Heart left ventricle (tissue), 16 donors: ENCODE results near the gene TRIM8. TPM values are rescaled to one million over a fixed set of nuclear protein-coding genes. Genes with fewer than 3 reads are reported as not detected.

Experiments
- ATAC-seq, 4 donors: fragments of 200-7000 bp; cut with Tn5 transposase; one replicate each; pipeline ENCODE4 v1.9.1; 2020 to 2022; ENCODE audit warnings: moderate library complexity in 4 of 4, mild to moderate bottlenecking in 3 of 4, moderate number of reproducible peaks in 1 of 4
- DNase-seq, 5 donors: peaks; one replicate each; pipeline ENCODE4 v3.0.0-alpha.2; 2020
- H3K27ac ChIP-seq, 12 donors: fragments of 200-600 bp; sonication (generic) in 4 of 12; one replicate each; pipeline versions ENCODE4 v1.5.0 to v1.8.0; 2016 to 2022; ENCODE audit warnings: mild to moderate bottlenecking in 2 of 12
- H3K27me3 ChIP-seq, 9 donors: fragments of 200-600 bp; sonication (generic) in 2 of 9; one replicate each; pipeline versions ENCODE4 v1.5.1 to v1.8.0; 2016 to 2022; ENCODE audit warnings: mild to moderate bottlenecking in 3 of 9
- H3K36me3 ChIP-seq, 9 donors: fragments of 200-600 bp; sonication (generic) in 2 of 9; one replicate each; pipeline versions ENCODE4 v1.5.0 to v1.8.0; 2018 to 2022; ENCODE audit warnings: mild to moderate bottlenecking in 2 of 9
- H3K4me1 ChIP-seq, 12 donors: fragments of 200-600 bp; sonication (generic) in 4 of 12; one replicate each; pipeline versions ENCODE4 v1.5.0 to v1.8.0; 2016 to 2022; ENCODE audit warnings: mild to moderate bottlenecking in 3 of 12
- H3K4me3 ChIP-seq, 12 donors: fragments of 200-600 bp; sonication (generic) in 4 of 12; one replicate each; pipeline versions ENCODE4 v1.5.0 to v1.8.0; 2017 to 2022; ENCODE audit warnings: mild to moderate bottlenecking in 9 of 12, moderate library complexity in 4 of 12
- H3K9me3 ChIP-seq, 12 donors: fragments of 200-600 bp; sonication (generic) in 4 of 12; one replicate each; pipeline versions ENCODE4 v1.5.0 to v1.8.0; 2016 to 2022; ENCODE audit warnings: mild to moderate bottlenecking in 1 of 12
- POLR2A ChIP-seq, 2 donors: fragments of 450-650 bp; IDR thresholded peaks; one replicate each; pipeline ENCODE4 v1.6.1; 2017; ENCODE audit warnings: antibody characterized with exemption in 2 of 2, mild to moderate bottlenecking in 2 of 2, moderate library complexity in 2 of 2
- WGBS, 4 donors: extraction: QIAGEN DNeasy Blood & Tissue Kit in 2 of 4; methylation state at CpG; one replicate each; pipeline versions ENCODE4 v1.1.5 to v1.1.7; 2013 to 2018; 5-methylcytosine and 5-hydroxymethylcytosine counted together
- intact Hi-C, 10 donors: fragments of 100-400 bp; cut with DNase I; formaldehyde crosslinking; loops; one replicate each; pipeline versions ENCODE4 v1.11.1 to v1.14.2; 2022
- polyA plus RNA-seq, 2 donors: library from polyadenylated mRNA; stranded (reverse); fragments of 200-250 nt; gene quantifications; one replicate each; pipeline ENCODE4 v1.2.3, GENCODE V29; 2013
- total RNA-seq, 9 donors: library from RNA; depleted of rRNA in 2 of 9; stranded (reverse); fragments of >200 nt in 2 of 9; fragmentation: NEBNext Ultra II Directional in 3 of 9; extraction: Animal tissue kit (Norgen Biotek cat#: 25700) in 3 of 9; gene quantifications; one replicate each; pipeline versions ENCODE4 v1.1.0 to v1.2.4, GENCODE V29; 2016 to 2023
- TF ChIP-seq, protein P1 (sequence below), 12 donors: fragments of 200-600 bp; sonication (generic) in 4 of 12; IDR thresholded peaks; one replicate each; pipeline versions ENCODE4 v1.5.0 to v1.8.0; 2018 to 2022; ENCODE audit warnings: antibody characterized with exemption in 12 of 12, mild to moderate bottlenecking in 5 of 12
- donor health status: ischemic (EF 13 %, LVEDD 7.1; RV severe dilation, severe dysfunction).
- donor health status: healthy with polysubstance abuse.
- donor health status: DM: no; HTN: yes; CAD: no.
- donor health status: DM: no; HTN: no; CAD: no.
- donor health status: ischemic (EF 25% LVEDD 6.9; RV normal size, moderate dysfunction).
- donor health status: ischemic (EF 25% LVEDD 5.7; RV mildly dilated, moderate dysfunction).
- donor health status: healthy.
- donor health status: DM: yes; HTN: yes; CAD: no.
- donor health status: ischemic (EF 35%, LVEDD 5.7; RV mildly dilated, moderate dysfunction).
- donor health status: nonischemic (EF 11% LVEDD 7.7; RV severe dilation, severe dysfunction).
- donor health status: DM: yes; HTN: yes; CAD: no.
- donor health status: PGD.
- donor health status: ischemic (EF 29% LVEDD 5.4; RV normal size, mild dysfunction).
- donor health status: nonischemic (EF 23%, LVEDD 6.1; RV moderate dilation, normal function).

Gene TRIM8
- total and polyA plus RNA-seq, 11 donors: 38.9 to 225 (median 102) TPM

DNA sequence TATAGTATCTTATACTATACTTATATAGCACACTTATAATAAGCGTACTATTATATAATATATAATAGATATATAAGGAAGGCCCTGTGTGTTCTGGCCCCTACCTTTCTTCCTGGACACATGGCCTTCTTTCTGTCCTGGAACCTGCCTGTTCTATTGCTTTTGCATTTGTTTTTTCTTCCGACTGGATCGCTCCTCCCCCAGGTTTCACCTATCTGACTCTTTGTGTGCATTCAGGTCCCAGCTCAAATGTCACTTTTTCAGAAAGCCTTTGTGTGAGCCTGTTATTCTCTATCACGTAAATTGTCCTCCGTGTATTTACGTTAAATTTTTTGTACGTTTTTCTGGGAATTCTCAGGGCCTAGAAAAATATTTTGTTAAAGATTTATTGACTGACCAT, 2.9 kb upstream of the TRIM8 start:
- no peak for TF ChIP-seq POLR2A (IDR thresholded peaks at IDR 0.05)
- no peaks in the 10 kb centered on the region for H3K27me3 ChIP-seq
- no peaks in the 10 kb centered on the region for H3K9me3 ChIP-seq
- 21 to 36% (median 33%) methylated on average over 7 of the region's 7 CpGs for WGBS, 4 donors
- no peaks in the 10 kb centered on the region for H3K36me3 ChIP-seq
- intact Hi-C loops: loop anchor here in 6 of 10 donors (5.0 to 10.0 kb wide), 4 partner anchors 44 to 143 kb away; partner anchors contain the start of genes ACTR1A (in 2 of the 6), SUFU (in 2 of the 6), ARL3 (in 1 of the 6) and SFXN2 (in 1 of the 6)
- peaks cover 0 to 15% (median 4%) of the 10 kb centered on the region in 12 donors for H3K4me1 ChIP-seq
- DNase-seq (peak in 1 of 5 donors; percentile 11), ATAC-seq (no peak)
- peak overlapping the region; percentile 86 to 100 (median 98) for H3K27ac ChIP-seq
- peak overlapping the region; percentile 45 to 97 (median 86) for H3K4me3 ChIP-seq

DNA sequence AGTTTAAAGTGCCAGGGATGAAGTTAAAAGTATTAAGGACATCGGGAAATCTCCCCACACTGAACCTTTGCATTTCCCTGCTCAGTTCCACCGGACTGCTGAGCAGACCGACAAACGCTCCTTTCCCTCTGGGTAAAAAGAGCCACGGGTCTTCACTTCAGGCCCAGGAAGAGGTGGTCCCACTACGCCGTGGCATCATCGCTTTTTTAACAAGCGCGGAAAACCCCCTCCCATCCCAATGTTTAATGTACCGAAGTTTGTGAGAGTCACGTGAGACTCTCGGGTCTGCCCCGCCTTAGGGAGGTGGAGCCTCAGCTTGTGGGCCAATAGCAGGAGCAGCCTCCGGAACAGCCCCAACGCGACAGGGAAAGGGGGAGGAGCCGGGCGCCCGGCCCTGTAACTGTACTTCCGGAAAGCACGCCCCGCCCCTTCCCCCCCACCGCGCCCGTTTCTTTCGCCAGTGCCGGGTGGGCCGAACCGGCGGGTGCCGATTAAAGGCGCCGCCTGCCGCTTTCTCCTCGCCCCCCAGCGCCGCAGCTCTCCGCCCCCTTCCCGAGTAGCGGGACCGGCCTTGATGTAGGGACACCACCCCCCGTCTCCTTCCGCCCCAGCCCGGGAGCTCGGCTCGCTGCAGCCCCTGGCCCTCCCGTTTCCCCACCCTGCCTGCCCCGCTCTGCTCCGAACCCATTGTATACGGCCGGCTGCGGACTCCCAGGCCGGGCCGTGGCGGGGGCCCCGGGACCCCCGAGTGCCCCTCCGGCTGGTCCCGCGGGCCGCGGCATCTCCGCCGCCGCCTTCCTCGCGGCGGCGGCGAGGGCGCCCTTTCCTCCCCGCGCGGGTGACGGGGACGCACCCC, 2.2 kb upstream of the TRIM8 start:
- no peaks in the 10 kb centered on the region for H3K9me3 ChIP-seq
- TF ChIP-seq POLR2A (IDR thresholded peaks at IDR 0.05): peak; percentile 72 to 89
- TF ChIP-seq, protein P1, sequence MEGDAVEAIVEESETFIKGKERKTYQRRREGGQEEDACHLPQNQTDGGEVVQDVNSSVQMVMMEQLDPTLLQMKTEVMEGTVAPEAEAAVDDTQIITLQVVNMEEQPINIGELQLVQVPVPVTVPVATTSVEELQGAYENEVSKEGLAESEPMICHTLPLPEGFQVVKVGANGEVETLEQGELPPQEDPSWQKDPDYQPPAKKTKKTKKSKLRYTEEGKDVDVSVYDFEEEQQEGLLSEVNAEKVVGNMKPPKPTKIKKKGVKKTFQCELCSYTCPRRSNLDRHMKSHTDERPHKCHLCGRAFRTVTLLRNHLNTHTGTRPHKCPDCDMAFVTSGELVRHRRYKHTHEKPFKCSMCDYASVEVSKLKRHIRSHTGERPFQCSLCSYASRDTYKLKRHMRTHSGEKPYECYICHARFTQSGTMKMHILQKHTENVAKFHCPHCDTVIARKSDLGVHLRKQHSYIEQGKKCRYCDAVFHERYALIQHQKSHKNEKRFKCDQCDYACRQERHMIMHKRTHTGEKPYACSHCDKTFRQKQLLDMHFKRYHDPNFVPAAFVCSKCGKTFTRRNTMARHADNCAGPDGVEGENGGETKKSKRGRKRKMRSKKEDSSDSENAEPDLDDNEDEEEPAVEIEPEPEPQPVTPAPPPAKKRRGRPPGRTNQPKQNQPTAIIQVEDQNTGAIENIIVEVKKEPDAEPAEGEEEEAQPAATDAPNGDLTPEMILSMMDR (IDR thresholded peaks at IDR 0.05): no peak
- DNase-seq: peak; percentile 99
- peak; percentile 74 to 88 (median 81) for ATAC-seq
- intact Hi-C loops: loop anchor here in 7 of 10 donors (1.0 to 10.0 kb wide), 6 partner anchors 45 to 143 kb away; partner anchors contain the start of genes ACTR1A (in 6 of the 7), SUFU (in 5 of the 7), ARL3 (in 1 of the 7) and SFXN2 (in 1 of the 7)
- H3K27me3 ChIP-seq: no peaks in the 10 kb centered on the region
- H3K4me1 ChIP-seq: peaks cover 3 to 22% (median 10%) of the 10 kb centered on the region in 12 donors
- H3K36me3 ChIP-seq: no peaks in the 10 kb centered on the region
- peak overlapping the region; percentile 68 to 97 (median 86) for H3K4me3 ChIP-seq
- peak overlapping the region; percentile 93 to 100 (median 98) for H3K27ac ChIP-seq
- 1 to 3% (median 1%) methylated on average over 14 to 77 of the region's 77 CpGs for WGBS, 4 donors

GRCh38 chr10:102642736-102643335, 1.4 kb upstream of the TRIM8 start:
- peak overlapping the region; percentile 68 to 97 (median 86) for H3K4me3 ChIP-seq
- H3K27me3 ChIP-seq: no peaks in the 10 kb centered on the region
- TF ChIP-seq, protein P1 (IDR thresholded peaks at IDR 0.05): no peak
- peak in 1 of 2 donors; percentile 62 for TF ChIP-seq POLR2A (IDR thresholded peaks at IDR 0.05)
- H3K36me3 ChIP-seq: peaks cover 0 to 4% (median 0%) of the 10 kb centered on the region in 9 donors
- H3K4me1 ChIP-seq: peaks cover 11 to 29% (median 17%) of the 10 kb centered on the region in 12 donors
- peak overlapping the region; percentile 93 to 100 (median 98) for H3K27ac ChIP-seq
- WGBS, 4 donors: 0 to 1% (median 0%) methylated on average over 43 to 45 of the region's 45 CpGs
- intact Hi-C loops: loop anchor here in 7 of 10 donors (1.0 to 10.0 kb wide), 6 partner anchors 46 to 142 kb away; partner anchors contain the start of genes ACTR1A (in 6 of the 7), SUFU (in 5 of the 7), ARL3 (in 1 of the 7) and SFXN2 (in 1 of the 7)
- no peaks in the 10 kb centered on the region for H3K9me3 ChIP-seq
- DNase-seq: peak in 4 of 5 donors; percentile 59 to 83 (median 74)
- ATAC-seq: no peak

DNA sequence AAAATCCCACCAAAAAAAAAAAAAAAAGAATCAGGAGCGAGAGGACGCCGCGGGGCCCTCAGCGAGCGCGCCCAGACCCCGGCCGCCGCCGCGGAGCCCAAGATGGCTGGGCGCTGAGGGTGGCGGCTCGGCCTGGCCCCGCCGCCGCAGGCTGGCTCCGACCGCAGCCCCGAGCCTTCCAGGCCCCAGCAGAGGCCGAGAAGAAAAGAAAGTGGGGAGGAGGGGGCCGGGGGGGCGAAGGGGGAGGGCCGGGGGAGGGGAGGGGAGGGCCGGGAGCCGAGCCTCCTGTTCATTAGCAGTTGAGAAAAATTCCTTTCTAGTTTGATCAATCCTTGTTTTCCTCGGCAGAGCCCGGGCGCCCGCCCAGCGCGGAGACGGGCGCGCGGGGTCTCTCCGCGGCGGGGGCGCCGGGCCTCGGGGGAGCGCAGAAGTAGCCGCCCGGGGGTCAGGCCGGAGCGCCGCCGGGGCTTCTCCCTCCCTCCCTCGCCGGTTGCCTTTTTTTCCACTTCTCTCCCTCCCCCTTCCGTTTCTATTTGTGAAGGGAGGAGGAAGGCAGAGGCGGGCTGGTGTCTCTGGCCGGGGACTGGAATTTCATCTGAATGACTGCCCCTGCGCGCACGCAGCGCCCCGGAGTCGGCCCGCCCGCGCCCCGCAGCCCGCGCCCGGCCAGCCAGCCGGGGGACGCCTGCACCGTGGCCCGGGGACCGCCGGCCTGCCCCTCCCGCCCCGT, 778 bp upstream of the TRIM8 start:
- H3K27me3 ChIP-seq: no peaks in the 10 kb centered on the region
- WGBS, 4 donors: 0 to 1% (median 1%) methylated on average over 47 to 75 of the region's 76 CpGs
- peak overlapping the region; percentile 68 to 97 (median 86) for H3K4me3 ChIP-seq
- peaks cover 14 to 36% (median 24%) of the 10 kb centered on the region in 12 donors for H3K4me1 ChIP-seq
- ATAC-seq (peak in 2 of 4 donors; percentile 2 to 3), DNase-seq (peak; percentile 81 to 87 (median 85))
- no peaks in the 10 kb centered on the region for H3K9me3 ChIP-seq
- peak; percentile 31 to 59 for TF ChIP-seq POLR2A (IDR thresholded peaks at IDR 0.05)
- TF ChIP-seq, protein P1 (IDR thresholded peaks at IDR 0.05): no peak
- intact Hi-C loops: loop anchor here in 6 of 10 donors (2.0 to 10.0 kb wide), 8 partner anchors 31 to 141 kb away; partner anchors contain the start of genes ACTR1A (in 5 of the 6), SUFU (in 5 of the 6), ARL3 (in 1 of the 6) and SFXN2 (in 1 of the 6)
- H3K27ac ChIP-seq: peak overlapping the region; percentile 93 to 100 (median 98)
- H3K36me3 ChIP-seq: peaks cover 0 to 5% (median 0%) of the 10 kb centered on the region in 9 donors
